HUDEP-2 (cell line): ENCODE measurements around the gene AP5Z1.
"Not testable (repeated sequence)": the region's sequence is repeated elsewhere in the genome, so short reads cannot be mapped to it uniquely, and the experiment has no call there.

Source experiments
- DNase-seq, 76 experiments: peaks; one replicate each; lab custom pipeline; 2025; ENCODE audit not compliant: unreplicated experiment in 76 of 76; lab: John Stamatoyannopoulos, UW

The AP5Z1 gene

GRCh38 chr7:4785371-4785770 is 9.9 kb downstream of the AP5Z1 start:
- no peak for DNase-seq

- no peak for DNase-seq
Observed at GRCh38 chr7:4786015-4786414, 10.6 kb downstream of the AP5Z1 start.

- DNase-seq: no peak
Observed at GRCh38 chr7:4787541-4787940, 12.1 kb downstream of the AP5Z1 start.

- no peak for DNase-seq
Observed at GRCh38 chr7:4787947-4788626, 12.7 kb downstream of the AP5Z1 start.

- DNase-seq: no peak
Observed at GRCh38 chr7:4788627-4789189, 13.3 kb downstream of the AP5Z1 start.

- DNase-seq: no peak
Observed at GRCh38 chr7:4789194-4790077, 14.0 kb downstream of the AP5Z1 start.

- no peak for DNase-seq
Observed at GRCh38 chr7:4790078-4790465, 14.6 kb downstream of the AP5Z1 start.

GRCh38 chr7:4790516-4790991 is 15.1 kb downstream of the AP5Z1 start:
- no peak for DNase-seq

GRCh38 chr7:4791101-4791737 is 15.8 kb downstream of the AP5Z1 start:
- DNase-seq: no peak

- peak in 47 of 76 experiments; percentile 5 to 70 (median 33) for DNase-seq
Observed at GRCh38 chr7:4791738-4792536, 16.5 kb downstream of the AP5Z1 start.

GRCh38 chr7:4792537-4793126 is 17.2 kb downstream of the AP5Z1 start:
- no peak for DNase-seq

GRCh38 chr7:4793385-4793993 is 18.1 kb downstream of the AP5Z1 start:
- not testable (repeated sequence) for DNase-seq

- not testable (repeated sequence) for DNase-seq
Observed at GRCh38 chr7:4794171-4794570, 18.7 kb downstream of the AP5Z1 start.

- no peak for DNase-seq
Observed at GRCh38 chr7:4794591-4795350, 19.3 kb downstream of the AP5Z1 start.

- DNase-seq: no peak
Observed at GRCh38 chr7:4796453-4796852, 21.0 kb downstream of the AP5Z1 start.

GRCh38 chr7:4797858-4798705 is 22.7 kb downstream of the AP5Z1 start:
- DNase-seq: peak in 45 of 76 experiments; percentile 5 to 72 (median 35)

- DNase-seq: no peak
Observed at GRCh38 chr7:4798706-4799235, 23.3 kb downstream of the AP5Z1 start.
